K562 (cell line): Measurements from ENCODE around the gene MYOC. TPM values are rescaled to one million over a fixed set of nuclear protein-coding genes. Genes with fewer than 3 reads are reported as not detected.

Experiments used
- AFF4 ChIP-seq: sonication (generic); formaldehyde crosslinking; IDR thresholded peaks from 2 replicates; pipeline ENCODE4 v1.8.0; 2023; ENCODE audit warnings: mild to moderate bottlenecking, missing genetic modification reagents
- CHD4 ChIP-seq: fragments of 200-600 bp; sonication (generic); IDR thresholded peaks from 3 replicates; pipeline ENCODE4 v1.6.1; 2012; ENCODE audit warnings: low read depth, mild to moderate bottlenecking, mixed read lengths, low read length, inconsistent platforms; ENCODE audit not compliant: insufficient read depth, insufficient replicate concordance, poor library complexity, severe bottlenecking
- LEF1 ChIP-seq: fragments of 450-650 bp; IDR thresholded peaks from 2 replicates; pipeline ENCODE4 v1.6.1; 2016; ENCODE audit warnings: mild to moderate bottlenecking
- TAF7 ChIP-seq: fragments of 450-650 bp; IDR thresholded peaks from 2 replicates; pipeline ENCODE4 v1.6.1; 2016; ENCODE audit warnings: missing genetic modification characterization, missing compliant biosample characterization
- polyA plus RNA-seq, 8 experiments: library from polyadenylated mRNA; depleted of rRNA in 4 of 8; stranded (reverse) in 5 of 8; unstranded in 3 of 8; fragments of >200 nt; fragmentation: Nextera tagmentation in 2 of 8; fragmentation: Illumina TruSeq in 1 of 8; extraction: Ambion mirVana in 2 of 8; extraction: Trizol in 1 of 8; gene quantifications; 2 replicates each; pipeline versions ENCODE4 v1.2.1 to v1.2.3, GENCODE V29; 2011 to 2014; ENCODE audit warnings: inconsistent platforms in 1 of 8, missing spikeins in 1 of 8
- total RNA-seq, 7 experiments: library from RNA; depleted of rRNA in 6 of 7; stranded (reverse); fragments of >200 nt in 6 of 7; fragmentation: Illumina TruSeq in 2 of 7; extraction: Trizol in 2 of 7; gene quantifications; 2 replicates each; pipeline versions ENCODE4 v1.2.1 to v1.2.3, GENCODE V29; 2011 to 2021; ENCODE audit warnings: low replicate concordance in 1 of 7

The MYOC gene
- total and polyA plus RNA-seq, 9 of the 15 experiments (the other 6 are each of a cell fraction or from before 2014, with no cell fraction given): not detected

- TF ChIP-seq AFF4 (no peak), LEF1 (no peak), CHD4 (no peak), TAF7 (tag) (no peak)
Measured at GRCh38 chr1:171585715-171586114, 66.8 kb downstream of the MYOC start (continued).

Other genes with a start within 250 kb of the MYOC start
- 69.5 and 76.7 TPM in 2 replicates for gene PRRC2C, start 167.2 kb downstream of the MYOC start, total RNA-seq (2014; rRNA removed)
- 89.2 and 102 TPM in 2 replicates for gene PRRC2C, start 167.2 kb downstream of the MYOC start, total RNA-seq (2014; rRNA removed; fragmentation: Illumina TruSeq; extraction: Trizol)
- 105 and 107 TPM in 2 replicates for gene PRRC2C, start 167.2 kb downstream of the MYOC start, total RNA-seq (2015; rRNA removed; fragmentation: Illumina TruSeq; extraction: Trizol)
- 218 and 237 TPM in 2 replicates for gene PRRC2C, start 167.2 kb downstream of the MYOC start, total RNA-seq (2021)
- 101 and 108 TPM in 2 replicates for gene PRRC2C, start 167.2 kb downstream of the MYOC start, polyA plus RNA-seq (2011; rRNA removed)
- 164 and 206 TPM in 2 replicates for gene PRRC2C, start 167.2 kb downstream of the MYOC start, polyA plus RNA-seq (2014; fragmentation: Illumina TruSeq; extraction: Trizol)
- 10 to 100 TPM; 61.9 to 93.0 TPM for gene PRRC2C, start 167.2 kb downstream of the MYOC start, polyA plus RNA-seq (2014; fragmentation: Nextera tagmentation; extraction: Ambion mirVana)
- gene PRRC2C, start 167.2 kb downstream of the MYOC start, polyA plus RNA-seq (2014; rRNA removed): 108 and 114 TPM in 2 replicates
- gene MYOCOS, start 30.4 kb downstream of the MYOC start, total RNA-seq (2014; rRNA removed): not detected in 2 replicates
- 0.07 TPM in 1 of 2 replicates, not detected in the other for gene MYOCOS, start 30.4 kb downstream of the MYOC start, total RNA-seq (2014; rRNA removed; fragmentation: Illumina TruSeq; extraction: Trizol)
- gene MYOCOS, start 30.4 kb downstream of the MYOC start, total RNA-seq (2015; rRNA removed; fragmentation: Illumina TruSeq; extraction: Trizol): 0.07 TPM in 1 of 2 replicates, not detected in the other
- gene MYOCOS, start 30.4 kb downstream of the MYOC start, total RNA-seq (2021): not detected in 2 replicates
- not detected in 2 replicates for gene MYOCOS, start 30.4 kb downstream of the MYOC start, polyA plus RNA-seq (2011; rRNA removed)
- not detected in 2 replicates for gene MYOCOS, start 30.4 kb downstream of the MYOC start, polyA plus RNA-seq (2014; fragmentation: Illumina TruSeq; extraction: Trizol)
- gene MYOCOS, start 30.4 kb downstream of the MYOC start, polyA plus RNA-seq (2014; fragmentation: Nextera tagmentation; extraction: Ambion mirVana): not detected
- gene MYOCOS, start 30.4 kb downstream of the MYOC start, polyA plus RNA-seq (2014; rRNA removed): not detected in 2 replicates
- gene VAMP4, start 89.4 kb upstream of the MYOC start, total RNA-seq (2014; rRNA removed): 5.1 and 6.5 TPM in 2 replicates
- 12.3 and 14.7 TPM in 2 replicates for gene VAMP4, start 89.4 kb upstream of the MYOC start, total RNA-seq (2014; rRNA removed; fragmentation: Illumina TruSeq; extraction: Trizol)
- gene VAMP4, start 89.4 kb upstream of the MYOC start, total RNA-seq (2015; rRNA removed; fragmentation: Illumina TruSeq; extraction: Trizol): 10.0 and 11.1 TPM in 2 replicates
- gene VAMP4, start 89.4 kb upstream of the MYOC start, total RNA-seq (2021): 12.3 and 13.7 TPM in 2 replicates
- gene VAMP4, start 89.4 kb upstream of the MYOC start, polyA plus RNA-seq (2011; rRNA removed): 12.5 and 21.4 TPM in 2 replicates
- 12.4 and 14.0 TPM in 2 replicates for gene VAMP4, start 89.4 kb upstream of the MYOC start, polyA plus RNA-seq (2014; fragmentation: Illumina TruSeq; extraction: Trizol)
- 1 to 10 TPM; 3.3 to 4.1 TPM for gene VAMP4, start 89.4 kb upstream of the MYOC start, polyA plus RNA-seq (2014; fragmentation: Nextera tagmentation; extraction: Ambion mirVana)
- 11.4 and 11.9 TPM in 2 replicates for gene VAMP4, start 89.4 kb upstream of the MYOC start, polyA plus RNA-seq (2014; rRNA removed)
- 49.3 and 65.1 TPM in 2 replicates for gene METTL13, start 129.0 kb upstream of the MYOC start, total RNA-seq (2014; rRNA removed)
- gene METTL13, start 129.0 kb upstream of the MYOC start, total RNA-seq (2014; rRNA removed; fragmentation: Illumina TruSeq; extraction: Trizol): 46.2 and 51.9 TPM in 2 replicates
- 50.5 and 54.9 TPM in 2 replicates for gene METTL13, start 129.0 kb upstream of the MYOC start, total RNA-seq (2015; rRNA removed; fragmentation: Illumina TruSeq; extraction: Trizol)
- gene METTL13, start 129.0 kb upstream of the MYOC start, total RNA-seq (2021): 54.9 and 62.0 TPM in 2 replicates
- gene METTL13, start 129.0 kb upstream of the MYOC start, polyA plus RNA-seq (2011; rRNA removed): 53.5 and 70.9 TPM in 2 replicates
- gene METTL13, start 129.0 kb upstream of the MYOC start, polyA plus RNA-seq (2014; fragmentation: Illumina TruSeq; extraction: Trizol): 61.3 and 78.9 TPM in 2 replicates
- 10 to 100 TPM; 18.9 to 23.4 TPM for gene METTL13, start 129.0 kb upstream of the MYOC start, polyA plus RNA-seq (2014; fragmentation: Nextera tagmentation; extraction: Ambion mirVana)
- gene METTL13, start 129.0 kb upstream of the MYOC start, polyA plus RNA-seq (2014; rRNA removed): 55.2 and 59.7 TPM in 2 replicates
- gene DNM3, start 188.8 kb upstream of the MYOC start, total RNA-seq (2014; rRNA removed): 0.33 TPM in 1 of 2 replicates, not detected in the other
- 0.36 and 0.38 TPM in 2 replicates for gene DNM3, start 188.8 kb upstream of the MYOC start, total RNA-seq (2014; rRNA removed; fragmentation: Illumina TruSeq; extraction: Trizol)
- 0.29 and 0.30 TPM in 2 replicates for gene DNM3, start 188.8 kb upstream of the MYOC start, total RNA-seq (2015; rRNA removed; fragmentation: Illumina TruSeq; extraction: Trizol)
- gene DNM3, start 188.8 kb upstream of the MYOC start, total RNA-seq (2021): 0.16 and 0.29 TPM in 2 replicates
- 0.11 and 0.21 TPM in 2 replicates for gene DNM3, start 188.8 kb upstream of the MYOC start, polyA plus RNA-seq (2011; rRNA removed)
- gene DNM3, start 188.8 kb upstream of the MYOC start, polyA plus RNA-seq (2014; fragmentation: Illumina TruSeq; extraction: Trizol): 0.11 and 0.24 TPM in 2 replicates
- under 1 TPM; 0.10 to 0.17 TPM for gene DNM3, start 188.8 kb upstream of the MYOC start, polyA plus RNA-seq (2014; fragmentation: Nextera tagmentation; extraction: Ambion mirVana)
- 0.08 and 0.32 TPM in 2 replicates for gene DNM3, start 188.8 kb upstream of the MYOC start, polyA plus RNA-seq (2014; rRNA removed)